PC-9 (cell line): ENCODE measurements around the gene TRIM38. TPM values are rescaled to one million over a fixed set of nuclear protein-coding genes. Genes with fewer than 3 reads are reported as not detected.

Source experiments
- BruUV-seq: library from RNA; stranded (reverse); fragments of 400-500 nt; replicated peaks from 2 replicates; lab custom pipeline; 2021; lab: Mats Ljungman, UMichigan
- CTCF ChIA-PET: fragments of 300-600 bp; sonication (Branson Sonifier 250); formaldehyde crosslinking; loops from one replicate; lab custom pipeline; 2022; ENCODE audit warnings: antibody characterized with exemption; lab: Charles Lee
- POLR2A ChIA-PET: fragments of 300-600 bp; sonication (Branson Sonifier 250); formaldehyde crosslinking; loops from one replicate; lab custom pipeline; 2022; ENCODE audit warnings: antibody characterized with exemption; ENCODE audit not compliant: unreplicated experiment; lab: Charles Lee
- DNase-seq, 2 experiments: peaks; one replicate each; pipeline versions ENCODE4 v3.0.0 to v3.0.0-alpha.2; 2015 to 2022; ENCODE audit warnings: mixed read lengths in 1 of 2
- H2AFZ ChIP-seq: fragments of 200-600 bp; sonication (generic); 2 replicates; pipeline ENCODE4 v1.8.1; 2017; ENCODE audit warnings: antibody characterized with exemption
- H3F3A ChIP-seq: fragments of 200-600 bp; sonication (generic); 2 replicates; pipeline ENCODE4 v1.8.1; 2017; ENCODE audit warnings: antibody characterized with exemption, mild to moderate bottlenecking, low read depth; ENCODE audit not compliant: insufficient read depth
- H3K27ac ChIP-seq: fragments of 200-600 bp; sonication (generic); 2 replicates; pipeline ENCODE4 v1.6.1; 2016; ENCODE audit warnings: mixed run types
- H3K27me3 ChIP-seq: fragments of 200-600 bp; sonication (generic); 2 replicates; pipeline ENCODE4 v1.6.1; 2016; ENCODE audit warnings: low read depth, mixed run types; ENCODE audit not compliant: insufficient read depth
- H3K36me3 ChIP-seq: fragments of 200-600 bp; sonication (generic); 2 replicates; pipeline ENCODE4 v1.6.1; 2016; ENCODE audit warnings: low read depth, mixed run types
- H3K4me1 ChIP-seq: fragments of 200-600 bp; sonication (generic); replicated peaks from 2 replicates; pipeline ENCODE4 v1.6.1; 2016; ENCODE audit warnings: mixed run types; ENCODE audit not compliant: insufficient read depth
- H3K4me2 ChIP-seq: fragments of 200-600 bp; sonication (generic); 2 replicates; pipeline ENCODE4 v1.6.1; 2017; ENCODE audit warnings: mixed run types
- H3K4me3 ChIP-seq: fragments of 200-600 bp; sonication (generic); 2 replicates; pipeline ENCODE4 v1.6.1; 2016; ENCODE audit warnings: mixed run types
- H3K79me2 ChIP-seq: fragments of 200-600 bp; sonication (generic); 2 replicates; pipeline ENCODE4 v1.6.1; 2017; ENCODE audit warnings: low read depth, mixed run types
- H3K9me2 ChIP-seq: fragments of 200-600 bp; sonication (generic); 2 replicates; pipeline ENCODE4 v1.8.1; 2017; ENCODE audit warnings: mild to moderate bottlenecking; ENCODE audit not compliant: insufficient read depth
- H3K9me3 ChIP-seq: fragments of 200-600 bp; sonication (generic); 2 replicates; pipeline ENCODE4 v1.8.1; 2016; ENCODE audit warnings: low read depth; ENCODE audit not compliant: insufficient read depth
- H4K20me1 ChIP-seq: fragments of 200-600 bp; sonication (generic); 2 replicates; pipeline ENCODE4 v1.8.1; 2017; ENCODE audit not compliant: insufficient read depth
- EZH2 ChIP-seq: fragments of 200-600 bp; sonication (generic); IDR thresholded peaks from 2 replicates; pipeline ENCODE4 v1.8.0; 2017; ENCODE audit warnings: antibody characterized with exemption, low read depth
- intact Hi-C: fragments of 100-400 bp; cut with micrococcal nuclease; formaldehyde crosslinking; loops from one replicate; pipeline ENCODE4 v1.10.0; 2022; ENCODE audit not compliant: unreplicated experiment
- total RNA-seq: library from RNA; stranded (reverse); gene quantifications from 2 replicates; pipeline ENCODE4 v1.2.3, GENCODE V29; 2021
- TF ChIP-seq, protein P1 (sequence below): fragments of 200-600 bp; sonication (generic); conservative IDR thresholded peaks from 2 replicates; pipeline ENCODE4 v1.6.1; 2017; ENCODE audit warnings: mixed run types, antibody characterized with exemption, mild to moderate bottlenecking, moderate library complexity

The TRIM38 gene
- total RNA-seq, 1 experiment from 2014 or later, result 31.3 TPM

DNA sequence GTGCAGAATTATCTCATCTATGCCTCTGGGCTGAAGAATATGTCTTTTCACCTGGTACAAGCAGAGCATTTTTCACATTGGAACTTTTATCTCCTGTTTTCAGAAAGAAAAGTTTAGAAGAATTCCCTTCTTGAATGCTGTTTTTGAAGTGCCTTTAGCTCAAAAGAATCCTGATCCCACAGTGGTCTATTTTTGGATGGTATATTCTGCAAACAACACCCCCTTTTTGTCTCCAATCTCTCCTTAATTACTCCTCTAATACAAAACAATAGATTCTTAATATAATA, 66.9 kb downstream of the TRIM38 start:
- Histone ChIP-seq H3K27ac (no peak overlapping the region), H3K27me3 (no peaks in the 10 kb centered on the region), H3K4me3 (no peak overlapping the region), H2AFZ (no peak overlapping the region), H3K9me3 (no peaks in the 10 kb centered on the region), H3K79me2 (peaks cover 5% of the 10 kb centered on the region; the same call in 1 of the 2 replicates), H3K4me1 (peaks cover 51% of the 10 kb centered on the region), H3F3A (peaks cover 56% of the 10 kb centered on the region), H3K4me2 (0 out of 2 replicates have a peak overlapping the region, but pooled peaks have one; percentile 98), H4K20me1 (no peaks in the 10 kb centered on the region), H3K9me2 (no peaks in the 10 kb centered on the region), H3K36me3 (no peaks in the 10 kb centered on the region)
- ChIA-PET CTCF (interaction anchor here (2.6 kb wide), 1 partner anchor 16 kb away, joined by 10 read pairs; a partner anchor contains a TSS), POLR2A (interaction anchor here (0.6 to 4.9 kb wide), 4 partner anchors 8 to 239 kb away, joined by 3 to 78 read pairs (median 6); a partner anchor contains a TSS)
- BruUV-seq, result no TSS peak
- TF ChIP-seq, protein P1, sequence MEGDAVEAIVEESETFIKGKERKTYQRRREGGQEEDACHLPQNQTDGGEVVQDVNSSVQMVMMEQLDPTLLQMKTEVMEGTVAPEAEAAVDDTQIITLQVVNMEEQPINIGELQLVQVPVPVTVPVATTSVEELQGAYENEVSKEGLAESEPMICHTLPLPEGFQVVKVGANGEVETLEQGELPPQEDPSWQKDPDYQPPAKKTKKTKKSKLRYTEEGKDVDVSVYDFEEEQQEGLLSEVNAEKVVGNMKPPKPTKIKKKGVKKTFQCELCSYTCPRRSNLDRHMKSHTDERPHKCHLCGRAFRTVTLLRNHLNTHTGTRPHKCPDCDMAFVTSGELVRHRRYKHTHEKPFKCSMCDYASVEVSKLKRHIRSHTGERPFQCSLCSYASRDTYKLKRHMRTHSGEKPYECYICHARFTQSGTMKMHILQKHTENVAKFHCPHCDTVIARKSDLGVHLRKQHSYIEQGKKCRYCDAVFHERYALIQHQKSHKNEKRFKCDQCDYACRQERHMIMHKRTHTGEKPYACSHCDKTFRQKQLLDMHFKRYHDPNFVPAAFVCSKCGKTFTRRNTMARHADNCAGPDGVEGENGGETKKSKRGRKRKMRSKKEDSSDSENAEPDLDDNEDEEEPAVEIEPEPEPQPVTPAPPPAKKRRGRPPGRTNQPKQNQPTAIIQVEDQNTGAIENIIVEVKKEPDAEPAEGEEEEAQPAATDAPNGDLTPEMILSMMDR, result no peak
- TF ChIP-seq EZH2, result no peak
- intact Hi-C loops, result loop anchor here (10.0 kb wide), 2 partner anchors 255 to 1805 kb away; a partner anchor contains a TSS
- no peak for DNase-seq

DNA sequence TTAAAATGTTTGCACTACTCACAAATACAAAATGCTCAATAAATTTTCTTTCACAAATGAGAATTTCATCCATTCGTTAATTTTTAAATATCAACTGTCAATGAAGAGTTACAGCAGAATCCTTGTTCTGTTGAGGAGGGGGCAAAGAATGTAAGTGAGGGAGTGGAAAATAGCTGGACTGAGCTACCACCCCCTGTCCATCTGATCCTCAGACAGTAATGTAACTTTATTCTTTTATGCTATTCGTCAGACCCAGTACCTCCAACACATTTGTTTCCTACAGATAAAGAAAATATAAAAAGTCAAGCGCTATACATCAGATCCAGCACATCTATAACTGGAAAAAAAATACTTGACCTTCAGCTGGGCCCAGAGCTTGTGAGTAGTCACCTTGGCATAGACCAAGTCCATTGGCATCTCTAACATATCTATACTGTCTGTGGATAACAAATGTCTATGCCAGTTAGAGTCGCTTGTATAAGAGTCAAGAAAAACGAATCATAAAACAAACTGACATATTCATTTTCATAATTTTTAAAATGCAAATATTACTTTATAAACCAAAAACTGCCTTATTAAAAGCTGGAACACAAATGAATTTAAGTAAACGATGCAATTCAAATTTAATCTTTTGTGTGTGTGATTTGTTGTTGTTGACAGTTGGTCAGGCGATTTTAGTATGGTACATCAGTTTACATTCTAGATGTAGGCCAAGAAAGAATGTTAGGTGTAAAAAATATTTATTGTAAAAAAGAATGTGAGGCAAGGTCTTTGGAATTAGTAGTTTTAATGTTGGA, 67.5 kb downstream of the TRIM38 start:
- Histone ChIP-seq H2AFZ (no peak overlapping the region), H4K20me1 (no peaks in the 10 kb centered on the region), H3K4me1 (peaks cover 51% of the 10 kb centered on the region), H3K27ac (peak overlapping the region; percentile 4; the same call in 1 of the 2 replicates), H3K9me2 (no peaks in the 10 kb centered on the region), H3K4me2 (peak overlapping the region; percentile 98), H3K4me3 (no peak overlapping the region), H3K9me3 (no peaks in the 10 kb centered on the region), H3K27me3 (no peaks in the 10 kb centered on the region), H3K36me3 (no peaks in the 10 kb centered on the region), H3F3A (peaks cover 56% of the 10 kb centered on the region), H3K79me2 (peaks cover 5% of the 10 kb centered on the region; the same call in 1 of the 2 replicates)
- DNase-seq, result no peak
- intact Hi-C loops, result loop anchor here (5.0 to 10.0 kb wide), 4 partner anchors 255 to 1805 kb away; a partner anchor contains a TSS
- BruUV-seq, result no TSS peak
- ChIA-PET POLR2A (interaction anchor here (0.6 to 4.9 kb wide), 12 partner anchors 8 to 755 kb away, joined by 3 to 78 read pairs (median 5); a partner anchor contains a TSS), CTCF (interaction anchor here (0.6 to 2.6 kb wide), 5 partner anchors 16 to 987 kb away, joined by 3 to 14 read pairs (median 4); a partner anchor contains a TSS)
- no peak for TF ChIP-seq EZH2
- TF ChIP-seq, protein P1, result no peak

DNA sequence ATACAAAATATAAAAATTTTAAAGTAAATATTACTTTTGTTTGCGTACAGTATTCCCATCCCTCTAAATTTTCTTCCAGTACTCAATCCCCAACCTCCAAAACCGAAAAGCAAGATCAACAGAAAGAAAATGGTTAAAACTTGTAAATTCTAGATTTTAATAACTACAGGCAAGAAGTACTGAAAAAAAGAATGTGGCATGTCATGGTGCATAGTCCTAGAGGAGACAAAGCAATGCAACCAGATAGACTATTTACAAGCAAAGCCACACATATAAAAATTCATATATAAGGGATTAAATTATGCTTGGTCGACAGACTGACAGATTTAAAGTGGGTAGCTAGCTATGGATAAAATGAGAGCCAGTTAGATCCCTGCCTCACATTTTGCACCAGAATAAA, 68.1 kb downstream of the TRIM38 start:
- Histone ChIP-seq H3K79me2 (peaks cover 5% of the 10 kb centered on the region; the same call in 1 of the 2 replicates), H3K4me3 (peak overlapping the region; percentile 81; the same call in 1 of the 2 replicates), H3K36me3 (no peaks in the 10 kb centered on the region), H2AFZ (no peak overlapping the region), H3K9me3 (no peaks in the 10 kb centered on the region), H3K4me2 (peak overlapping the region; percentile 98), H3K9me2 (no peaks in the 10 kb centered on the region), H3K27ac (no peak overlapping the region), H3F3A (peaks cover 52% of the 10 kb centered on the region), H3K27me3 (no peaks in the 10 kb centered on the region), H4K20me1 (no peaks in the 10 kb centered on the region), H3K4me1 (peaks cover 50% of the 10 kb centered on the region)
- BruUV-seq, result no TSS peak
- ChIA-PET POLR2A (interaction anchor here (0.5 to 4.9 kb wide), 17 partner anchors 9 to 1862 kb away, joined by 3 to 78 read pairs (median 5); partner anchors contain the start of gene HFE), CTCF (interaction anchor here (0.6 to 2.6 kb wide), 6 partner anchors 15 to 988 kb away, joined by 3 to 14 read pairs (median 4); a partner anchor contains a TSS)
- TF ChIP-seq, protein P1, result no peak
- TF ChIP-seq EZH2, result no peak
- intact Hi-C loops, result loop anchor here (5.0 kb wide), 2 partner anchors 1102 to 1117 kb away; a partner anchor contains a TSS
- no peak for DNase-seq
